ENCODE measurements around the gene SAA2.

DNA sequence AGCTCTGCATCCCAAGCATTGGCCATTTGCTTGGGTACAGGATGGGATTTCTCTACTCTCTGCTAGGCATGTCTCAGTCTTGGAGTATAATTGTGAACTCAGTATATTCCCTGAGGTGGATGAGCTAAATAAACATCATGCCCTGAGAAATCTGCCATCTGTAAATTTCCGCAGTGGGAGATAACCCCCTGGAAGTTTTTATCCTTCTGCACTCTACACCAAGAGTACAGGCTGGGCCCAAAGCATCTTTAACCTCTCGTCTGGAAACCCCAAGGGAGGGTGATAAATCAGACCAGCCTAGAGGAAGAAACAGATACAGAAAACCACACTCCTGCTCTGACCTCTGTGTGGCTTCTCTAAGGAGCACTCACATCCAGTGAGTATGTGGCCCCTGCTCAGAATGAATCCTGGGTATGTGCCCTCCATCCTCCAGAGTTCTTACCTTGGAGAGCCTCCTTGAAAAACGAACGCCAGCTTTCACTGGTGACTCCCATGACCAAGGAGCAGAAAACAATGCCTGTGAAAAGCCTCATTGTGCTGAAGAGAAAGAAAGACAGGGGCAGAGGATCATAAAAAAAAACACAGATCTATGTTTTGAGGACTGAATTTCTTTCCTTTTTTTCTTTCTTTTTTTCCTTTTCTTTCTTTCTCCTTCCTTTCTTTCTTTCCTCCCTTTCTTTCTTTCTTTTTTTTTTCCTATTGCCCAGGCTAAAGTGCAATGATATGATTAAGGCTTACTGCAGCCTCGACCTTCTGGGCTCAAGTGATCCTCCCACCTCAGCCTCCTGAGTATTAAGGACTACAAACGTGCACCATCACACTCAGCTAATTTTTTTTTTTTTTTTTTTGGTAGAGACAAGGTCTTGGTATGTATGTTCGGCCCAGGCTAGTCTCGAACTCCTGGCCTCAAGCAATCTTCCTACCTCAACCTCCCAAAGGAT is 12.8 kb downstream of the SAA2 start:
- TF ChIP-seq POLR2AphosphoS5 (IDR thresholded peaks at IDR 0.05; ENCODE audit: low read depth, low read length) (no peak), POLR2A (IDR thresholded peaks at IDR 0.05; ENCODE audit: low read depth, low read length) (no peak)
